Mammary epithelial cell (primary cell): Measurements from ENCODE around the gene SLC2A5.

Source experiments
- EZH2 ChIP-seq: IDR thresholded peaks from 2 replicates; pipeline ENCODE4 v1.6.1; 2012; ENCODE audit warnings: low read length, inconsistent platforms, borderline replicate concordance
- TF ChIP-seq, protein P1 (sequence below), 2 donors: IDR thresholded peaks in 1 of 2; conservative IDR thresholded peaks in 1 of 2; 2 replicates each; pipeline ENCODE4 v1.5.1; 2011 to 2012; ENCODE audit warnings: inconsistent platforms in 2 of 2, low read length in 2 of 2, mild to moderate bottlenecking in 2 of 2, control low read depth in 1 of 2, low read depth in 1 of 2; ENCODE audit not compliant: insufficient read depth in 1 of 2; ENCODE audit errors: extremely low read depth in 1 of 2

DNA sequence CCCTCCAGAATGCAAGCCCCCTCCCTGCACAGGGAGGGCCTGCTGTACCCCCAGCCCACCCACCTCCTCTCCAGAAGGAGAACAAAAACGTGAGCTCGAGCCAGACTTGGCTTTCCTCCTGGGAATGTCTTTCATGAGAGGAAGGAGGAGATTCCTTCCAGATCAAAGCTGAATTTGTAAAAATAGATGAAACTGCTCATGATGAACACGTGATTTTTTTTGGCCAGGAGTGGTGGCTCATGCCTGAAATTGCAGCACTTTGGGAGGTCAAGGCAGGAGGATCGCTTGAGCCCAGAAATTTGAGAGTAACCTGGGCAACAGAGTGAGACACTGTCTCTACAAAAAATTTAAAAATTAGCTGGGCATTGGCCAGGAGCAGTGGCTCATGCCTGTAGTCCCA is 37.7 kb upstream of the SLC2A5 start:
- TF ChIP-seq, protein P1, sequence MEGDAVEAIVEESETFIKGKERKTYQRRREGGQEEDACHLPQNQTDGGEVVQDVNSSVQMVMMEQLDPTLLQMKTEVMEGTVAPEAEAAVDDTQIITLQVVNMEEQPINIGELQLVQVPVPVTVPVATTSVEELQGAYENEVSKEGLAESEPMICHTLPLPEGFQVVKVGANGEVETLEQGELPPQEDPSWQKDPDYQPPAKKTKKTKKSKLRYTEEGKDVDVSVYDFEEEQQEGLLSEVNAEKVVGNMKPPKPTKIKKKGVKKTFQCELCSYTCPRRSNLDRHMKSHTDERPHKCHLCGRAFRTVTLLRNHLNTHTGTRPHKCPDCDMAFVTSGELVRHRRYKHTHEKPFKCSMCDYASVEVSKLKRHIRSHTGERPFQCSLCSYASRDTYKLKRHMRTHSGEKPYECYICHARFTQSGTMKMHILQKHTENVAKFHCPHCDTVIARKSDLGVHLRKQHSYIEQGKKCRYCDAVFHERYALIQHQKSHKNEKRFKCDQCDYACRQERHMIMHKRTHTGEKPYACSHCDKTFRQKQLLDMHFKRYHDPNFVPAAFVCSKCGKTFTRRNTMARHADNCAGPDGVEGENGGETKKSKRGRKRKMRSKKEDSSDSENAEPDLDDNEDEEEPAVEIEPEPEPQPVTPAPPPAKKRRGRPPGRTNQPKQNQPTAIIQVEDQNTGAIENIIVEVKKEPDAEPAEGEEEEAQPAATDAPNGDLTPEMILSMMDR (conservative IDR thresholded peaks at IDR 0.05 in 1 of 2, IDR thresholded peaks at IDR 0.05 in 1 of 2; ENCODE audit: extremely low read depth in 1 of 2, insufficient read depth in 1 of 2, low read depth in 1 of 2, low read length in 2 of 2) = no peak
- no peak for TF ChIP-seq EZH2
